ENCODE data around the gene POP5. TPM values are rescaled to one million over a fixed set of nuclear protein-coding genes. Genes with fewer than 3 reads are reported as not detected.

POP5 gene
- total RNA-seq, 1 donor from 2014 or later: 48.3 TPM

DNA sequence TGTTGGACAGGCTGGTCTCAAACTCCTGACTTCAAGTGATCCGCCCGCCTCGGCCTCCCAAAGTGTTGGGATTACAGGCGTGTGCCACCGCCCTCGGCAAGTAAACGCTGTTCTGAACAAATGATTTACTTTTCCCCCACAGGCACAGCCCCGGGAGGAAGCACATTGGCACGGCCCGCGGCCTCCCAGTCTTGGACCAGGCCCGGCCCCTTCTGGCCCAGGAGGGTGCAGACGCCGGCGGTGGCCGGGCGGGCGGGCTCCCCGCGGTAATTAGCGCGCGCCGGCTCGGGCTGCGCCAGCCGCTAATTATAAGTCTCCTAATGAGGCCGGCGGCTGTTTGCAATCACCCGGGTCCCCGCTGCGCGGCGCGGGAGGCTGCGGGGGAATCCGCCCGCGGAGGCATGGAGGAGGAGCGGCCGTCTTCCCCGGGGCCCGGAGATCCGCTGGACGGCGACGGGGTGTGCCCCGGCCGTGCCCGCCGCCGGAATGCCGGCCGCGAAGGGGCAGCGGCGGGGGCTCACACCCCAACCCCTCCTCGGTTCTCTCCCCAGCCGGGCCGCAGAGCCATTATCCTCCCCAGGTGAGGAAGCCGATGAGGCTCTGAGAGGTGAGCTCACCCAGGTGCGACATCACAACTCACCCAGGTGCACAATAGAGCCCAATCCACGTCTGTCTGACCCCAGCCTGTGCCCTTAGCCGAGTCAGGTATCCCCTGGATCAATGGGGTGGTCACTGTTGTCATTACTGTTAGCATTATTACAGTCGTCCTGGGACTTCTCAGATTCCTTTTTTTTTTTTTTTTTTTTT is 3.3 kb upstream of the POP5 start:
- TF ChIP-seq, protein P1, sequence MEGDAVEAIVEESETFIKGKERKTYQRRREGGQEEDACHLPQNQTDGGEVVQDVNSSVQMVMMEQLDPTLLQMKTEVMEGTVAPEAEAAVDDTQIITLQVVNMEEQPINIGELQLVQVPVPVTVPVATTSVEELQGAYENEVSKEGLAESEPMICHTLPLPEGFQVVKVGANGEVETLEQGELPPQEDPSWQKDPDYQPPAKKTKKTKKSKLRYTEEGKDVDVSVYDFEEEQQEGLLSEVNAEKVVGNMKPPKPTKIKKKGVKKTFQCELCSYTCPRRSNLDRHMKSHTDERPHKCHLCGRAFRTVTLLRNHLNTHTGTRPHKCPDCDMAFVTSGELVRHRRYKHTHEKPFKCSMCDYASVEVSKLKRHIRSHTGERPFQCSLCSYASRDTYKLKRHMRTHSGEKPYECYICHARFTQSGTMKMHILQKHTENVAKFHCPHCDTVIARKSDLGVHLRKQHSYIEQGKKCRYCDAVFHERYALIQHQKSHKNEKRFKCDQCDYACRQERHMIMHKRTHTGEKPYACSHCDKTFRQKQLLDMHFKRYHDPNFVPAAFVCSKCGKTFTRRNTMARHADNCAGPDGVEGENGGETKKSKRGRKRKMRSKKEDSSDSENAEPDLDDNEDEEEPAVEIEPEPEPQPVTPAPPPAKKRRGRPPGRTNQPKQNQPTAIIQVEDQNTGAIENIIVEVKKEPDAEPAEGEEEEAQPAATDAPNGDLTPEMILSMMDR (IDR thresholded peaks at IDR 0.05; ENCODE audit: borderline replicate concordance): peak; percentile 60
- intact Hi-C loops (cut with micrococcal nuclease): loop anchor here (5.0 kb wide), 1 partner anchor 63 kb away; no protein-coding TSS in a partner anchor
- Histone ChIP-seq H3K27me3 (ENCODE audit: low read depth) (no peaks in the 10 kb centered on the region), H3K27ac (replicated peaks) (peak overlapping the region; percentile 63), H3K36me3 (peaks cover 6% of the 10 kb centered on the region), H3K4me1 (peaks cover 61% of the 10 kb centered on the region), H3K9me3 (replicated peaks) (no peaks in the 10 kb centered on the region), H3K4me3 (peak overlapping the region; percentile 66)
- DNase-seq: peak; percentile 45

DNA sequence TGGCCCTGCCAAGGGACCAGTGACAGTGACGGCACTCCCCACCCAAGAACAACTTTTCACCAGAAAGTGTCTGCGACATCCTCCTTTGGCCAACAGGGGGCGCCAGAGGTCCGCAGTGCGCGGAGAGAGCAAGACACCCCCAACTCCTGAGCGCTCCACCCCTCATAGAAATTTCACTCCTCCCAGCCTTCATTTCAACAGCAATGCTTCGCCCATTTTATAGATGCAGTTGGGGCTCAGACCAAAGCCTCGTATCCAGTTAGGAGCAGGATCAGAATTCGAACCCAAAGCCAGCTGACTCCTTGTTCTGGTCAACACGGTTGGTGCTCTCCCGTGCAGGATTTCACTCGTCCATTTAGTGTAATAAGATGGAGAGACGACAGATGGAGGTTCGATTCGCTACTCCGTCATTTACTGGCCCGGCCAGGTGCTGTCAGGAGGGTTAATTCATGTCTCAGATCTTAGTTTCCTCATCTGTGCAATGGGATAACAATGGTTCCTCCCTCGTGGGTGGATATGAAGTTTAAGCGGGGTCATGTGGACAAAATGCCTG is 2.4 kb upstream of the POP5 start:
- no peaks in the 10 kb centered on the region for H3K9me3 ChIP-seq (replicated peaks)
- H3K36me3 ChIP-seq: peaks cover 16% of the 10 kb centered on the region
- TF ChIP-seq, protein P1 (IDR thresholded peaks at IDR 0.05; ENCODE audit: borderline replicate concordance): peak; percentile 90
- no peaks in the 10 kb centered on the region for H3K27me3 ChIP-seq (ENCODE audit: low read depth)
- peak; percentile 71 for DNase-seq
- H3K4me3 ChIP-seq: peak overlapping the region; percentile 66
- intact Hi-C loops (cut with micrococcal nuclease): no loop called here
- H3K4me1 ChIP-seq: peaks cover 55% of the 10 kb centered on the region
- H3K27ac ChIP-seq (replicated peaks): no peak overlapping the region

DNA sequence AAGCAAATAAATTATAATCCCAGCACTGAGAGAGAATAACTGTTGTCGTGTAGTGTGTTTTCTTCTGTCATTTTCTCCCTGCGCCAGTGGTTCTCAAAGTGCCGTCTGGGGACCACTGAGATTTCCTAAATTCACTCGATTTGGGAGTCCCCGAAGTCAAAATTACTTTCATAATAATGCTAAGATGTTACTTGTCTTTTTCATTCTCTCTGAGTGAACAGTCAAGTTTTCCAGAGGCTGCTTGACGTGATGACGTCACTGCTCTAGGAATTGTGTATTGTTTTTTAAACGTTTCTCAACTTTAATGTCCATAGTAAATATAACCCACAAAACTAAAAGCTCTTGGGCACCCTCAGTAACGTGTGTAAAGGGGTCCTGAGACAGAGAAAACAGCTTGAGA is 796 bp upstream of the POP5 start:
- Histone ChIP-seq H3K36me3 (peaks cover 31% of the 10 kb centered on the region), H3K9me3 (replicated peaks) (no peaks in the 10 kb centered on the region), H3K27me3 (ENCODE audit: low read depth) (no peaks in the 10 kb centered on the region), H3K4me1 (peaks cover 50% of the 10 kb centered on the region), H3K4me3 (peak overlapping the region; percentile 87), H3K27ac (replicated peaks) (peak overlapping the region; percentile 85)
- DNase-seq: no peak
- TF ChIP-seq, protein P1 (IDR thresholded peaks at IDR 0.05; ENCODE audit: borderline replicate concordance): no peak
- intact Hi-C loops (cut with micrococcal nuclease): no loop called here

DNA sequence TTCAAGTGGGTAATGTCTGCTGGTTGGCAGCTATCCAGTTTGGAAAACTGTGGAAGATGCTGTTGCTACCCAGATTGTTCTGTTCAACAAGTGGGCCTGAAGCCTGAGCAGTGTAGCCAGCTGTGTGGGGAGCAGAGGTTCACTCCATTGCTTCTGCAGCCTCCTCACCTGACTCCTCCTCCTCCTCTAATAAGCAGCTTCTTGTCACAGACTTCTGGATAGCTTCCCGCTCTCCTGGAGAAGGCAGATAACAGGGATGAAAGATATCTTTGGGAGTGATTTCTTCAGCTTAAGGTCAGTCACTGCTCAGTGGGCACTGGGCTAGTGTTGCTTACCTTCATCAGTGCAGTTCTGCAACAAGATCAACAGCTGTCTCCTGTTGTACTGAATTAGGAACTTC is 2.0 kb downstream of the POP5 start:
- DNase-seq: no peak
- intact Hi-C loops (cut with micrococcal nuclease): no loop called here
- TF ChIP-seq, protein P1 (IDR thresholded peaks at IDR 0.05; ENCODE audit: borderline replicate concordance): no peak
- peaks cover 59% of the 10 kb centered on the region for H3K36me3 ChIP-seq
- no peak overlapping the region for H3K4me3 ChIP-seq
- peaks cover 43% of the 10 kb centered on the region for H3K4me1 ChIP-seq
- no peak overlapping the region for H3K27ac ChIP-seq (replicated peaks)
- no peaks in the 10 kb centered on the region for H3K9me3 ChIP-seq (replicated peaks)
- H3K27me3 ChIP-seq (ENCODE audit: low read depth): no peaks in the 10 kb centered on the region

DNA sequence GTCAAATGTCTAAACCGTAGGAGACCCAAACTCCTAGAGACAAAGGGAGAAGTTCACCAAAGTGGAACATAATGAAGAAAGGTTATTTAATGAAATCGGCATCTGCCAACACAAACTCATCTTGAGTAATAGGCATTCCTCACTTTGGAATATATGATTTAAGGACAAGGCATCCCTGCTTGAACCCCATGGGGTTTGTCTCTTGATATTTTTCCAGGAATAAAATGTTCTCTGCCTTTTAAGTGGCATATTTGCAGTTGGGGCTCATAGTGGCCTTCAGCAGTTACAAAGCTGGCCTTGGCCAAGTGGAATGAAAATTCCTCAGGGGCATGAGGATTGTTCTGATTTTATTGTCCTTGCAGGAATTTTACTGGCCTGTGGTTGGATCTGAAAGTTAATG is 7.1 kb downstream of the POP5 start:
- DNase-seq: no peak
- Histone ChIP-seq H3K4me3 (no peak overlapping the region), H3K4me1 (peaks cover 34% of the 10 kb centered on the region), H3K9me3 (replicated peaks) (no peaks in the 10 kb centered on the region), H3K27me3 (ENCODE audit: low read depth) (no peaks in the 10 kb centered on the region), H3K36me3 (peaks cover 100% of the 10 kb centered on the region), H3K27ac (replicated peaks) (peak overlapping the region; percentile 45)
- intact Hi-C loops (cut with micrococcal nuclease): no loop called here
- TF ChIP-seq, protein P1 (IDR thresholded peaks at IDR 0.05; ENCODE audit: borderline replicate concordance): no peak
